ENCODE results near the gene SUN1.
A peak's percentile ranks its signal among the peaks of the same experiment; 100 is the strongest.
"Not testable (repeated sequence)": the region's sequence is repeated elsewhere in the genome, so short reads cannot be mapped to it uniquely, and the experiment has no call there.

SUN1 gene

GRCh38 chr7:803796-804195 lies 28.5 kb upstream of the SUN1 start:
- not testable (repeated sequence) for DNase-seq (ENCODE audit: low read depth in 2 of 2, low spot score in 1 of 2)

DNA sequence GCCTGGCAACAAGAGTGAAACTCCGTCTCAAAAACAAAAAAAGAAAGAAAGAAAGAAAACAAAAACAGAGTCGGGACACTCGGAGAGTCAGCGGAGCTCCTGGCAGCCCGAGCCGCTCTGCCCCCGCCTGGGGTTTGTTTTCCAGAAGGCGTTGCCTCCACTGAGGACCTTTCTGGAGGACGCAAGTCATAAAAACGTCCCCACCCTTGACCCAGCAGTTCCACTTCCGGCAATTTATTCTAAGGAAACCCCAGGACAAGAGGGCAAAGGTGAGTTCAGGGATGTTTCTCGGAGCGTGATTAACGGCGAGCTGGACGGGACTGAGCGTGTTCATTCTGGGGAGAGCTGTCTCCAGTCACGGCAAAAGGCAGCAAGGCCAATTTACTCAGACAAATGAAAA lies 27.0 kb upstream of the SUN1 start:
- no peak for DNase-seq (ENCODE audit: low read depth in 2 of 2, low spot score in 1 of 2)

- DNase-seq (ENCODE audit: low read depth in 2 of 2, low spot score in 1 of 2) = no peak
Observed at GRCh38 chr7:815284-816216, 16.7 kb upstream of the SUN1 start.

DNA sequence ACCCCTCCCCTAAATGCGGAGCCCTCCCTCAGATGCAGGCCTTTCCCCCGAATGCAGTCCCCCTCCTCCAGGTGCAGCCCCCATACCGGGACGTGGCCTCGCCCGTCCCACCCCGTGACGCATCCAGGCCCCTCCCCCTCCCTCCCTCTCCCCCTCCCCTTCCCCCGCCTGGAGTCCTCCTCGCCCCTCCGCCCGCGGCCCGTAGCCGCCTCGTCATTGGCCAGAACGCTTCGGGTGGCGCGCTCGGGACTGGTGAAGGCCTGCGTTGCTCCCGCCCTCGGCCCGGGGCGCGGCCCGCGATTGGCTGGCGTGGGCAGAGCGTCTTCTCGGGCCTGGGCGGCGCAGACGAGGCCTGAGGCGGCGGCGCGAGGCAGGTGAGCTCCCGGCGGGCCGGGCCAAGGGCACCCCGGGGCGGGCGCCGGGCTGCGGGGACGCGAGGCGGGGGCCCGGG lies 16.0 kb upstream of the SUN1 start:
- peak; percentile 84 to 93 for DNase-seq (ENCODE audit: low read depth in 2 of 2, low spot score in 1 of 2)

DNA sequence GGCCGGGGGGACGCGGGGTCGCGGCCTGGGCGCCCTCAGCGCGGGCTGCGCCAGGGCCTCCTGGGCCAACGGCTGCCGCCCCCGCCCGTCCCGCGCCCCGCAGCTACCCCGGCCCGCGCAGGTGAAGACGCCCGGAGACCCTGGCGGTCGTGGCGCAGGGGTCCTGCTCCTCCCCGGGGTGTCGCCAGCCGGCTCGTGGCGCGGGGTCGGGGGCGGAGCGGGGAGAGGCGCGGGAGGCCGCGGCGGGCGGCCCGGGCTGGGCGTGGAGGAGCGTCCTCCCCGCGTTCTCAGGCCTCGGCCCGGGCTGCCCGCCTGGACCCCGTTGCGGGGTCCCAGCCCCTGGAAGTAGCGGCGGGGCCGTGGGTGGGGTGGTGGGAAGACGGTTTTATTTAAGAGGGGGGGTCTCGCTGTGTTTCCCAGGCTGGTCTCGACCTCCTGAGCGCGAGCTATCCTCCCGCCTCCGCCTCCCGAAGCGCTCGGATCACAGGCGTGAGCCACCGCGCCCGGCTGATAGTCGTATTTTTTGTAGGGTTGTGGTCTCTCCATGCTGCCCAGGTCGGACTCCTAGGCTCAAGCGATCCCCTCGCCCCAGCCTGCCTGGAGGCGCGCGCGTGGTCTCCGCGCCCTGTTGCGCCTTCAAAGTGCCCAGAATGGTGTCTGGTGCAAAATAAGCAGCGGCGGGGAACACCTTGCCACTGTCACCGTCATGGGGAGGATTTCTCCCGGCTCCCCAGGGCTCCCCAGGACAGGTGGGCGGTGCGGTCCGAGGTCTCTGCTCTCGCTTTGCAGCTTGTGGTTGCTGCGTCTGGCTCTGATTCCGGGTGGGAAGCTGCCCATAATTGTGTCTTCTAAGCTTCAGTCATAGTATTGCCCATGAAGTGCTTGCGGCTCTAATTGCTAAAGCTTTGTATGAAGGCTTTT lies 15.3 kb upstream of the SUN1 start:
- DNase-seq (ENCODE audit: low read depth in 2 of 2, low spot score in 1 of 2) = no peak

DNA sequence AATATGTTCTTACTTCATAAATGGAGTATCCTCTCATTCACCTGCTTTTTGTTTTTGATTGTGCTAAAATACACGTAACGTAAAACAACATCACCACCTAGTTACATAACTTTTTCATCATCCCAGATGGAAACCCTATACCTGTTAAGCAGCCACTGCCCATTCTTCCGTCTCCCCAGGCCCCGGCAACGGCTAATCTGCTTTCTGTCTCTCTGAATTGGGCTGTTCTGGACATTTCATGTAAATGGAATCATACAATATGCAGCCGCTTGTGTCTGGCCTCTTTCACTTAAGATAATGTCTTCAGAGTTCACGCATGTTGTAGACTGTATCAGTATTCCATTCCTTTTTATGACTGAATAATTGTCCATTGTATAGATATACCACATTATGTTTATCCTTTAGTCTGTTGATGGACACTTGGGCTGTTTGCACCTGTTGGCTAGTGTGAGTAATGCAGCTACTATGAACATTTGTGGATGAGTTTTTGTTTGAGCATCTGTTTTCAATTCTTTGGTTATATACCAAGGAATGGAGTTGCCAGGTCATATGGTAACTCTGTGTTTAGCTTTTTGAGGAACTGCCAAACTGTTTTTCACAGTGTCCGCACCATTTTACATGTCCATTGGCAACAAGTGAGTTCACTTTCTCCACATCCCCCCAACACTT lies 14.1 kb upstream of the SUN1 start:
- no peak for DNase-seq (ENCODE audit: low read depth in 2 of 2, low spot score in 1 of 2)

DNA sequence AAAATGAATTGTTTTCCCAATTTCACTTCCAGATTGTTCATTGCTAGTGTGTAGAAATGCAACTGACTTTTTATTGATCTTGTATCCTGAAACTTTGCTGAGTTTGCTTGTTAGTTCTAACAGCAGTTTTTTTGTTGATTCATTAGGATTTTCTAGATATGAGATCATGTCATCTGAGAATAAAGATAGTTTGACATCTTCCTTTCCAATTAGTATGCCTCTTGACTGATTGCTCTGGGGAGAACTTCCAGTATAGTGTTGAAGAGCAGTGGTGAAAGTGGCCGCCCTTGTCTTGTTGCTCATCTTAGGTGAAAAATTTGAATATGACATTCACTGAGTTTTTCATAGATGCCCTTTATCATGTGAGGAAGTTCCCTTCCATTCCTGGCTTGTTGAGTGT lies 11.9 kb upstream of the SUN1 start:
- DNase-seq (ENCODE audit: low read depth in 2 of 2, low spot score in 1 of 2) = no peak

GRCh38 chr7:821688-822087 lies 10.6 kb upstream of the SUN1 start:
- no peak for DNase-seq (ENCODE audit: low read depth in 2 of 2, low spot score in 1 of 2)

- no peak for DNase-seq (ENCODE audit: low read depth in 2 of 2, low spot score in 1 of 2)
Observed at GRCh38 chr7:822692-823276, 9.5 kb upstream of the SUN1 start.

DNA sequence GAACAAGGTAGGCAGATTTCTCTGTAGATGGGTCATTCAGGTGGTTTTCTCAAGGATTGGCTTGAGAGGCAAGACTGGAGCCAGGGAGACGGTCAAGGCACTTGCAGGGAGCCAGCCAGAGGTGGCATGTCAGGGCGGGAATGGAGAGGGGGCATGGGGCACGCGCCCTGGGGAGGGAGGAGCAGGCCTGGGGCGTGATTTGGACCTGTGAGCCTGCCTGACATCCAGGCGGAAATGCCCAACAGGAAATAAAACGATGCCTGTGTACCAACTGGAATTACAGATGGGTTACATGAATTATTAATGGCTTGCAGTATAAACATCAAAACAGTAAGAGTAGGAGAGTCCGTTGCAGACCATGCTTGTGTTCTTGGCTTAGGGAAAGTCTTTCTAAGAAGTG lies 8.6 kb upstream of the SUN1 start:
- DNase-seq (ENCODE audit: low read depth in 2 of 2, low spot score in 1 of 2) = no peak

GRCh38 chr7:824081-824480 lies 8.2 kb upstream of the SUN1 start:
- no peak for DNase-seq (ENCODE audit: low read depth in 2 of 2, low spot score in 1 of 2)

DNA sequence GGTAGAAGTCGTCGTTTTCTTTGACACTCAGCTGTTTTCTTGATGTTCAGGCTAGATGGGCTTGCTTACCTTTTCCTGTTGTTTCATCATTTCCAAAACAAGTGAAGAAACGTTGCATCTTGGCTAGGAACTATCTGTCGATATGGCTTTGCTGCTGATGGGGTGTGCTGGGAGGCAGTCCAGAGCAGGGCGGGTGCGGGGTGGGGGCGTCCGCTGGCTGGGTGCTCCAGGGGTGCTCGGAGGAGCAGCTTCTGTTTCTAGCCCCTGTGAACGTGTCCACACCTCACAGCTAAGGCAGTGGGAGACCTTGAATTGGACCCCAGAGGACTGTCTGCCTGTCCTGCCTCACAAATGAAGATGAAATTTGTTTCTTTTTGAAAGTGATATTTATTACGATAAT lies 7.6 kb upstream of the SUN1 start:
- DNase-seq (ENCODE audit: low read depth in 2 of 2, low spot score in 1 of 2) = no peak

- no peak for DNase-seq (ENCODE audit: low read depth in 2 of 2, low spot score in 1 of 2)
Observed at GRCh38 chr7:825386-825785, 6.9 kb upstream of the SUN1 start.

DNA sequence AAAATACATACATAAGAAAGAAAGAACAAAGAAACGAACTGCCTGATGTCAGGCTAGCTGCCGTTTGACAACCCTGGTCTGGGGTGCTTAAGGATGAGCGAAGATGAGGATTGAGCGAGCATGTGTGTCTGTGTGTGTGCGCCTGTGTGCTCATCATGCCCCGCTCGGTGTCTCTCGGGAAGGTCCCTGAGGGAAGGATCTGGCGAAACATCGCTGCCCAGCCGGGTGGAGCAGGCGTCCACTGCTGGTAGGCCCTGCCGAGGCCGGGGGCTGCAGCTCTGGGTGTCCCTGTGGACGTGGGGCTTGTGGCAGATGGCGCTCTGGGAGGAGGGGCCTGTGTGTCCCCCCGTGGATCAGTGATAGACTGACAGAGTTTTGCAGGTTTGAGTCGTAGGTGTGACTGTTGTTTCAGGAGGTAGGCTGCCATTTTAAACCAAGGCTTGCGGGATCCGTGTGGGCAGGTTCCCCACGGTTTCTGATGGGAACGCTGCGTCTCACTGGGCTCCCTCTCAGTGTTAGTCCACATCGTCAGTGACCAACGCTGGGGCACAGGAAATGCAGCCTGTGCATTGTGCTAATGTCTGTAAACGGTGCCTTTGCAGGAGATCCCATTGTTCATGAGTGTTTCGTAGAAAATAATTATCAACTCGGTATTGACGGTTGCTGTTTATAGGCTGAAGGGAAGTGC lies 5.9 kb upstream of the SUN1 start:
- no peak for DNase-seq (ENCODE audit: low read depth in 2 of 2, low spot score in 1 of 2)

GRCh38 chr7:828793-829561 lies 3.3 kb upstream of the SUN1 start:
- no peak for DNase-seq (ENCODE audit: low read depth in 2 of 2, low spot score in 1 of 2)

DNA sequence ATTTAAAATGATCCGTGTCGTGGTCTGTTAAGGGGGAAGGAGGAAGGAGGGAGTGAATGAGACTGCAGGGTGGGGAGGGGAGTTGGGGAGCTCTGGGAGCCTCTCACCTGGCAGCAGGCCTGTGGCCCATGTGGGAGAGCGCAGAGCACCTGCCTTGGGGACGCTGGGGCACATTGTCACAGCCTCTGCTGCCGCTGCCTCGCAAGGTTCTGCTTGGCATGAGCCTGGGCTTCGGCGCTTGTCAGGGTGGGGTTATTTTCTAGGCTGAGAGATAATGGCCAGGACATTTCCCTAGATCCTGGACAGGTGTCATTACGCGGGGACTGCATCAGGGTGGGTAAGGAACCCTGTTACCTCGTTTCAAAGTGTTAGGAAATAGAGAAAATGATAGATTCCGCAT lies 2.2 kb upstream of the SUN1 start:
- DNase-seq (ENCODE audit: low read depth in 2 of 2, low spot score in 1 of 2) = no peak

- DNase-seq (ENCODE audit: low read depth in 2 of 2, low spot score in 1 of 2) = no peak
Observed at GRCh38 chr7:831596-832166, 595 bp upstream of the SUN1 start.

DNA sequence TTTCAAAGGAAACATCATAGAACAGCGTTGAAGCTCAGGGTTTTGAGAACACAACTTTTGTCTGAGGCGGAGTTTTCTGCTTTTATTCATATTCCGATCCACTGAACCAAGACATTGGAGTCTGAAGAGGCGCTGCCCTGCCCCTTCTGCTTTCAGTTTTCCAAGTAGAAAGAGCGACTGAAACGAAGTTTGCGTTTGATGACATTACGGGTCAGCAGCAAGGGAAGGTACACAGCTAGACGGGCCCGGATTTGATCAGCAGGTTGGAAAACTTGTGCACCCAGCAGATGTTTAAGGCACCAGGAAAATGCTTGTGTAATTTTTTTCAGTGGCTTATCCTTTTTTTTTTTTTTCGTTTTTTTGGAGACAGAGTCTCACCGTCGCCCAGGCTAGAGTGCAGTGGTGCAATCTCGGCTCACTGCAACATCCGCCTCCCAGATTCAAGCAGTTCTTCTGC lies 720 bp downstream of the SUN1 start:
- no peak for DNase-seq (ENCODE audit: low read depth in 2 of 2, low spot score in 1 of 2)

- DNase-seq (ENCODE audit: low read depth in 2 of 2, low spot score in 1 of 2) = no peak
Observed at GRCh38 chr7:833601-834258, 1.5 kb downstream of the SUN1 start.

Measured in stimulated activated CD8-positive, alpha-beta memory T cell treated with anti-CD3 and anti-CD28 coated beads, Interleukin-4, amount 100 ng/mL, for 4 hours (primary cell).